ENCODE measurements around the gene NDEL1. TPM values are rescaled to one million over a fixed set of nuclear protein-coding genes. Genes with fewer than 3 reads are reported as not detected.

Gene NDEL1
- total RNA-seq, 1 experiment from 2014 or later, result 34.7 TPM

- TF ChIP-seq, protein P1, sequence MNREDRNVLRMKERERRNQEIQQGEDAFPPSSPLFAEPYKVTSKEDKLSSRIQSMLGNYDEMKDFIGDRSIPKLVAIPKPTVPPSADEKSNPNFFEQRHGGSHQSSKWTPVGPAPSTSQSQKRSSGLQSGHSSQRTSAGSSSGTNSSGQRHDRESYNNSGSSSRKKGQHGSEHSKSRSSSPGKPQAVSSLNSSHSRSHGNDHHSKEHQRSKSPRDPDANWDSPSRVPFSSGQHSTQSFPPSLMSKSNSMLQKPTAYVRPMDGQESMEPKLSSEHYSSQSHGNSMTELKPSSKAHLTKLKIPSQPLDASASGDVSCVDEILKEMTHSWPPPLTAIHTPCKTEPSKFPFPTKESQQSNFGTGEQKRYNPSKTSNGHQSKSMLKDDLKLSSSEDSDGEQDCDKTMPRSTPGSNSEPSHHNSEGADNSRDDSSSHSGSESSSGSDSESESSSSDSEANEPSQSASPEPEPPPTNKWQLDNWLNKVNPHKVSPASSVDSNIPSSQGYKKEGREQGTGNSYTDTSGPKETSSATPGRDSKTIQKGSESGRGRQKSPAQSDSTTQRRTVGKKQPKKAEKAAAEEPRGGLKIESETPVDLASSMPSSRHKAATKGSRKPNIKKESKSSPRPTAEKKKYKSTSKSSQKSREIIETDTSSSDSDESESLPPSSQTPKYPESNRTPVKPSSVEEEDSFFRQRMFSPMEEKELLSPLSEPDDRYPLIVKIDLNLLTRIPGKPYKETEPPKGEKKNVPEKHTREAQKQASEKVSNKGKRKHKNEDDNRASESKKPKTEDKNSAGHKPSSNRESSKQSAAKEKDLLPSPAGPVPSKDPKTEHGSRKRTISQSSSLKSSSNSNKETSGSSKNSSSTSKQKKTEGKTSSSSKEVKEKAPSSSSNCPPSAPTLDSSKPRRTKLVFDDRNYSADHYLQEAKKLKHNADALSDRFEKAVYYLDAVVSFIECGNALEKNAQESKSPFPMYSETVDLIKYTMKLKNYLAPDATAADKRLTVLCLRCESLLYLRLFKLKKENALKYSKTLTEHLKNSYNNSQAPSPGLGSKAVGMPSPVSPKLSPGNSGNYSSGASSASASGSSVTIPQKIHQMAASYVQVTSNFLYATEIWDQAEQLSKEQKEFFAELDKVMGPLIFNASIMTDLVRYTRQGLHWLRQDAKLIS (CRISPR knock-in tag; IDR thresholded peaks at IDR 0.05; ENCODE audit: borderline replicate concordance), result no peak
- TF ChIP-seq ERG (CRISPR knock-in tag; IDR thresholded peaks at IDR 0.05), result no peak
- TF ChIP-seq, protein P2, sequence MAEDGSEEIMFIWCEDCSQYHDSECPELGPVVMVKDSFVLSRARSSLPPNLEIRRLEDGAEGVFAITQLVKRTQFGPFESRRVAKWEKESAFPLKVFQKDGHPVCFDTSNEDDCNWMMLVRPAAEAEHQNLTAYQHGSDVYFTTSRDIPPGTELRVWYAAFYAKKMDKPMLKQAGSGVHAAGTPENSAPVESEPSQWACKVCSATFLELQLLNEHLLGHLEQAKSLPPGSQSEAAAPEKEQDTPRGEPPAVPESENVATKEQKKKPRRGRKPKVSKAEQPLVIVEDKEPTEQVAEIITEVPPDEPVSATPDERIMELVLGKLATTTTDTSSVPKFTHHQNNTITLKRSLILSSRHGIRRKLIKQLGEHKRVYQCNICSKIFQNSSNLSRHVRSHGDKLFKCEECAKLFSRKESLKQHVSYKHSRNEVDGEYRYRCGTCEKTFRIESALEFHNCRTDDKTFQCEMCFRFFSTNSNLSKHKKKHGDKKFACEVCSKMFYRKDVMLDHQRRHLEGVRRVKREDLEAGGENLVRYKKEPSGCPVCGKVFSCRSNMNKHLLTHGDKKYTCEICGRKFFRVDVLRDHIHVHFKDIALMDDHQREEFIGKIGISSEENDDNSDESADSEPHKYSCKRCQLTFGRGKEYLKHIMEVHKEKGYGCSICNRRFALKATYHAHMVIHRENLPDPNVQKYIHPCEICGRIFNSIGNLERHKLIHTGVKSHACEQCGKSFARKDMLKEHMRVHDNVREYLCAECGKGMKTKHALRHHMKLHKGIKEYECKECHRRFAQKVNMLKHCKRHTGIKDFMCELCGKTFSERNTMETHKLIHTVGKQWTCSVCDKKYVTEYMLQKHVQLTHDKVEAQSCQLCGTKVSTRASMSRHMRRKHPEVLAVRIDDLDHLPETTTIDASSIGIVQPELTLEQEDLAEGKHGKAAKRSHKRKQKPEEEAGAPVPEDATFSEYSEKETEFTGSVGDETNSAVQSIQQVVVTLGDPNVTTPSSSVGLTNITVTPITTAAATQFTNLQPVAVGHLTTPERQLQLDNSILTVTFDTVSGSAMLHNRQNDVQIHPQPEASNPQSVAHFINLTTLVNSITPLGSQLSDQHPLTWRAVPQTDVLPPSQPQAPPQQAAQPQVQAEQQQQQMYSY (CRISPR knock-in tag; IDR thresholded peaks at IDR 0.05), result no peak
- TF ChIP-seq ZNF396 (CRISPR knock-in tag; IDR thresholded peaks at IDR 0.05; ENCODE audit: borderline replicate concordance), result no peak
These were observed 79.1 kb downstream of the NDEL1 start (continued) for GRCh38 chr17:8514801-8515200.

Other genes starting within 250 kb of the NDEL1 start
- 5.0 to 5.6 TPM (median 5.1 TPM) in 3 replicates for gene BORCS6, start 245.7 kb upstream of the NDEL1 start, total RNA-seq (2021)
- 180 to 215 TPM (median 183 TPM) in 3 replicates for gene AURKB, start 225.3 kb upstream of the NDEL1 start, total RNA-seq (2021)
- 36.1 to 42.5 TPM (median 40.4 TPM) in 3 replicates for gene CTC1, start 187.8 kb upstream of the NDEL1 start, total RNA-seq (2021)
- gene PFAS, start 186.6 kb upstream of the NDEL1 start, total RNA-seq (2021), result 229 to 246 TPM (median 229 TPM) in 3 replicates
- gene RANGRF, start 147.2 kb upstream of the NDEL1 start, total RNA-seq (2021), result 32.7 to 36.8 TPM (median 34.6 TPM) in 3 replicates
- 4.5 to 7.6 TPM (median 5.4 TPM) in 3 replicates for gene SLC25A35, start 140.5 kb upstream of the NDEL1 start, total RNA-seq (2021)
- 1.5 to 2.8 TPM (median 1.8 TPM) in 3 replicates for gene ARHGEF15, start 125.6 kb upstream of the NDEL1 start, total RNA-seq (2021)
- gene ODF4, start 96.0 kb upstream of the NDEL1 start, total RNA-seq (2021), result not detected in 3 replicates
- gene RPL26, start 52.7 kb upstream of the NDEL1 start, total RNA-seq (2021), result 1,825 to 2,081 TPM (median 2,046 TPM) in 3 replicates
- not detected in 3 replicates for gene RNF222, start 38.1 kb upstream of the NDEL1 start, total RNA-seq (2021)
- 226 to 236 TPM (median 231 TPM) in 3 replicates for gene MYH10, start 194.8 kb downstream of the NDEL1 start, total RNA-seq (2021)

All from WTC11 (cell line).